CD4-positive, alpha-beta T cell treated with Interleukin-4 for 1 hour (primary cell): Measurements from ENCODE around the gene CTRB2.
"Not testable (repeated sequence)": the region's sequence is repeated elsewhere in the genome, so short reads cannot be mapped to it uniquely, and the experiment has no call there.

ENCODE experiments used
- DNase-seq, 2 donors: peaks; one replicate each; pipeline ENCODE4 v3.0.0-alpha.2; 2020 to 2022

The CTRB2 gene

GRCh38 chr16:75225678-75226515 is 18.9 kb upstream of the CTRB2 start:
- DNase-seq, result no peak

- DNase-seq, result no peak
Measured at GRCh38 chr16:75225092-75225491, 18.1 kb upstream of the CTRB2 start.

GRCh38 chr16:75224306-75225082 is 17.5 kb upstream of the CTRB2 start:
- DNase-seq, result no peak

GRCh38 chr16:75223129-75223528 is 16.2 kb upstream of the CTRB2 start:
- DNase-seq, result not testable (repeated sequence)

DNA sequence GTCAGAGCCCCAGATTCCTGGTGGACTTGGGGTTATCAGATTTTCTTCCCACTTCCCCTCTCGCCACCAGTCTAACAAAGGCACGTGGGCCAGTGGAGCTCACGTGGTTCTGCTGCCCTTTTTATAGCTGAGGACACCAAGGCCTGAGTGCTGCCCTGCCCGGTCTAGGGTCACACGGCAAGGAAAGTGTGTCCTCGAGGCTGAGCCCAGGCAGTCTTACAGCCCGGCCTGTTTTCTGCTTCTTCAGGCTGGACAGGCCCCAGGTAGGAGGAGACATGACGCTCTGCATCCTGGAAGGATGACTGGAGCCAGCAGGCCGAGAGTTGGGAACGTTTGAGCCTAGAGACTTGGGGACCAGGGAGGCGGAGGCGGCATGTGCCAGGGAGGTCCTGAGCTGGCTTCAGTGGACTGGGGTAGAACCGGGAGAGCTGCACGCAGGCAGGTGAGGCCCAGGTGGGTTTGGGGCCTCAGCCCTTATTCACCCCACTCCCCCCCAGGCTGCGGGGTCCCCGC is 15.4 kb upstream of the CTRB2 start:
- no peak for DNase-seq

- DNase-seq, result peak in 1 of 2 donors; percentile 36
Measured at GRCh38 chr16:75219838-75220237, 12.9 kb upstream of the CTRB2 start.

DNA sequence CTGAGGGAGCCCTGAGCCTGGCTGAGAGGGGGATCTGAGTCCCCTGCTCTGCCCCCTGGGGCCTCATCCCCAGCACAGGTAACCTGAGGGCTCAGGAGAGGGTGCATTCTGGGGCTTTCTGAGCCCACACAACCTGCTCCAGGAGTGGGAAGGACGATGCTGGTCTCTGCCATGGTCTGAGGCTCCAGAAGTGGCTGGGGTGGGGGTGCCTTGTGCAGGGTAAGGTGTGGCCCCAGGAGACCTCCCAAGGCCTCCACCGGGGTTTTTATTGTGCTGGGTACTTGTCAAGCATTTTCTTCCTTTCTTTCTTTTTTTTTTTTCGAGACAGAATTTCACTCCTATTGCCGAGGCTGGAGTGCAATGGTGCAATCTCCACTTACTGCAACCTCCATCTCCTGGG is 12.1 kb upstream of the CTRB2 start:
- DNase-seq, result no peak

GRCh38 chr16:75218256-75219076 is 11.5 kb upstream of the CTRB2 start, which contains the start of gene CTRB1:
Gene CTRB1, plus strand, starts transcription at chr16:75218988. Its CDS starts 20 bp downstream, at chr16:75219008.
- no peak for DNase-seq

GRCh38 chr16:75217389-75217851 is 10.5 kb upstream of the CTRB2 start:
- DNase-seq, result no peak

DNA sequence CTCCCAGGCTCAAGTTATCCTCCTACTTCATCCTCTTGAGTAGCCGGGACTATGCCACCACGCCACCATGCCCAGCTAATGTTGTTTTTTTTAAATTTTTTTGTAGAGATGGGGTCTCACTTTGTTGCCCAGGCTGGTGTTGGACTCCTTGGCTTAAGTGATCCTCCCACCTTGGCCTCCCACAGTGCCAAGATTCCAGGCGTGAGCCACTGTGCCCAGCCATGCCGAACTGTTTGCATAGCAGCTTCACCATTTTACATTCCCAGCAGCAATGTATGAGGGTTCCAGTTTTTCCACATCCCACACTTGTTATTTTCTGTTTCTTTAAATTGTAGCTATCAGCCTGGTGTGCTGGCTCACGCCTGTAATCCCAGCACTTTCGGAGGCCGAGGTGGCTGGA is 9.6 kb upstream of the CTRB2 start:
- DNase-seq, result no peak

DNA sequence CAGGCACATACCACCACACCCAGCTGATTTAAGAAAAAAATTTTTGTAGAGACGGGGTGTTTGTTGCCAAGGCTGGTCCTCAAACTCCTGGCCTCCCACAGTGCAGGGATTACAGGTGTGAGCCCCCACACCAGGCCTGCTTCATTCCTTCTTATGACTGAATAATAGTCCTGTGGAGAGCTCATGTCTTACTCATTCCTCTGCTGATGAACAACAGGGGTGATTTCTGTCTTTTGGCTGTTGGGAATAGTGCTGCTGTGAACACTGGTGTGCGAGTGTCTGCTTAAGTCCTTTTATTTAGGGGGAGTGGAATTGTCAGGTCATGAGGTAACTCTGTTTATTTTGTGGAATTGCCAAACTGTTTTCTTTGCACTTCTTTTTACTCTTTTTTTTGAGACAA is 9.2 kb upstream of the CTRB2 start:
- DNase-seq, result no peak

DNA sequence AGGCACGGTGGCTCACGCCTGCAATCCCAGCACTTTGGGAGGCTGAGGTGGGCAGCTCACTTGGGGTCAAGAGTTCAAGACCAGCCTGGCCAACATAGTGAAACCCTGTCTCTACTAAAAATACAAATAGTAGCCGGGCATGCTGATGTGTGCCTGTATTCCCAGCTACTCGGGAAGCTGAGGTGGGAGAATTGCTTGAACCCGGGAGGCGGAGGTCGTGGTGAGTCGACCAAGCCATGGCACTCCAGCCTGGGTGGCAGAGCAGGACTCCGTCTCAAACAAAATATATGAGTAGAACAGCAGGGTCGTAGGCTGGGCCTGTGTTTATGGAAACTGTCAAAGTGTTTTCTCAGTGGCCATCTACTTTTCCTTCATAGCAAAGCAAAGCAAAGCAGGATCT is 4.3 kb upstream of the CTRB2 start:
- DNase-seq, result not testable (repeated sequence)

DNA sequence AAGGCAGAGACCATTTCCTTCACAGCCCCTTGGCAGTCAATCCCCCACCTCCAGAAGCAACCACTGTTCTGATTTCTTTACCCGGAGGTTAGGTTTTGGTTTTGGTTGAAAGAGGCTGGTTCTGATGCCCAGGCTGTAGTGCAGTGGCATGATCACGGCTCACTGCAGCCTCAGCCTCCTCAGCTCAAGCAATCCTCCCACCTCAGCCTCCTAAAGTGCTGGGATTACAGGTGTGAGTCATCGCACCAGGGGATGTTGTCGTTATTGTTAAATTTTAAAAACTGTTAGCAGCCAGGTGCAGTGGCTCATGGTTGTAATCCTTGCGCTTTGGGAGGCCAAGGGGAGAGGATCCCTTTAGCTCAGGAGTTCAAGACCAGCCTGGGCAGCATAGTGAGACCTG is 3.0 kb upstream of the CTRB2 start:
- no peak for DNase-seq

GRCh38 chr16:75209514-75209913 is 2.6 kb upstream of the CTRB2 start:
- DNase-seq, result not testable (repeated sequence)

DNA sequence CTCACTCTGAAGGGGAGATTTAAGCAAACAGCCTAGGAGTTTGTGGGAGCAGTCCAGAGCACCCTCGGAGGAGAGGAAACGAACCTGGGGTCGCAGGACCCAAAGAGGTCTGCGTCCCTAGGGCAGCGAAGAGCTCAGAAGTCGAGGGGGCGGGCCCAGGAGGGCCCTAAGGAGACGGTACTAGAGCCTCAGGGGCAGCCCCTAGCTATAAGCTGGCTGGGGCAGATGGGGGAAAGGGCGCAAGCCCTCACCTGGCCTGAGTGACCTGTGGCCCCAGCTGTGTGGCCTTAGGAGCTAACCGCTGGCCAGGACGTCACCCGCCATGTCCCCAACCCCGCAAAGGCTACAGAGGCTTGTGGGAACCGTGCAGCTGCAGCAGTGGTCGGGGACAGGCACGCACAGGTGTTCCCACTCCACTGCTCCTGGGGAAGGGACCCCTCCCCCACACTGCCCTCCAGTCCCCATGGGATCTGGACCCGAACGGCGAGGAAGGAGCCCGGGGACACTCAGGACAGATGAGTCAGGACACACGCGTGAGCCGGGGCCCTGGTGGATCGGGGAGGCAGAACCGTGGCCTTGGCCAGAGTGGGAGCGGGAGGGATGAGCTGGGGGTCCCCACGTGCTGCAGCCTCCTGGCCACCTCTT is 2.0 kb upstream of the CTRB2 start:
- DNase-seq, result no peak

- no peak for DNase-seq
Measured at GRCh38 chr16:75208242-75208825, 1.4 kb upstream of the CTRB2 start.

DNA sequence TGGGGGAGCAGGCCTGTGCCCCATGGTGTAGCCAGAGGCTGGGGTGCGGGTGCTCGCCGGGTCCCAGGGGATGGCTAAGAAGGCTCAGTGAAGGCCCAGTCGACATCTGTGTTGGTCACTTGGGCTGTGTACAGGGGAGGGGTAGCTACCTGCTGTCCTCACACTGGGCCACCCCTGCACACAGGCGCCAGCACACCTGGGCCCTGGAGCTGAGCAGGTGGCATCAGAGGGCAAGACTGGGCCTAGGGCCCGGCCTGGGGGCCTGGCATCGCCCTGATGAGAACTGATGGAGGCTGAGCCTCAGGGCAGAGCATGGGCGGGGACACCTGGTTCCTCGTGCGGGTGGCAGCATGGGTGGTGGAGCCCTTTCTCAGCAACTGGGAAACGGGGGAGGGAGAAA is 870 bp upstream of the CTRB2 start:
- DNase-seq, result no peak

DNA sequence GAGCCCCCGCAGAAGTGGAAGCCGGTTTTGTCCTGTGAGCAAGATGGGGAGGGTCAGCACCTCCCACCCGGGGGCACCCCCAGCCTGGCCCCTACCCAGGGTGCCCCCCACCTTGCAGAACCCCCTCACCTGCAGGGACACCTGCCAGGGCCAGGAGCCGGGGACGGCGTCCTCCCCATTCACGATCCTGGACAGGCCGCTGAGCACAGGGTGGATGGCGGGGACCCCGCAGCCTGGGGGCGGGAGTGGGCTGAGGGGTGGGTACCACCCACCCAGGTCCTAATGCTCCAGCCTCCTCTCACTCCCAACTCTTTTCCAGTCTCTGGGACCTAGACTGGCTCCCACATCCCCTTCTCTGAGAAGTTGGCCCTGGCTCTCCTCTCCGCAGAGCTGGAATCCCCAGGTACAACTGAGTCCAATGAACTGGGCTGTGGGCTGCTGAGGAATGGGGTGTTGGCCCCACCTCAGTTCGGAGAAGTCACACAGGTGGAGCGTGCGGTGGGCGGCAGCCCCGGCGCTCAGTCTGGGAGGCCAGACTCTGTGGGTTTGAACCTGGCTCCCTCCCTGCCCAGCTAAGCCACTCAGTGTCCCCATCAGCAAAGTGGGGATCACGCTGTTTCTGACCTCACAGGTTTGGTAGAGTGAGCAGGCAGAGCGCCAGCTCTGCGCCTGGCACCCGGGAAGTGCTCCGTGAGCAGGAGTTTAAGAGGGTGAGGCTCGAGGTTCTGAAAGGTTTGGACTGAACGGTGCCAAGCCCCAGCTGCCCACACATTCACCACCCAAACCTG is 806 bp downstream of the CTRB2 start:
- not testable (repeated sequence) for DNase-seq

DNA sequence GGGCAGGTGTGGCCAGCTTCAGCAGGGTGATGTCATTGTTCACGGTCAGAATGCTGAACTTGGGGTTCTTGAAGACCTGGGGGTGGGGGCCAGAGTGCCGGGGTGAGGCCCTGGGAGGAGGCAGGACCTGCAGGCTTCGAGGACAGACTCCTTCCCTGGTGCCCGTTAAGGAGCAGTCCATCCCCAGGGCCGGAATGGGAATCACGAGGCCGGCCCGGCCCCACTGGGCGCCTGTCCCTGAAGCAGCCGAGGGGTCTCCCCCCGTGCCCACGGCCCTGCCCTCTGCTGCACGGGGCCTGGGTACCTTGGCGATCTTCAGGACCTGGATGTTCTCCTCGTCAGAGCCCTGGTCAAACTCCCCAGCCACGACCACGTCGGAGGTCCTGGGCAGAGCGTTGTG is 1.5 kb downstream of the CTRB2 start:
- DNase-seq, result not testable (repeated sequence)

GRCh38 chr16:75204905-75205304 is 2.1 kb downstream of the CTRB2 start:
- DNase-seq, result not testable (repeated sequence)

GRCh38 chr16:75204410-75204758 is 2.6 kb downstream of the CTRB2 start:
- DNase-seq, result no peak
